Caki2 (cell line): Measurements from ENCODE around the gene TACR1. TPM values are rescaled to one million over a fixed set of nuclear protein-coding genes. Genes with fewer than 3 reads are reported as not detected.
"Not testable (repeated sequence)": the region's sequence is repeated elsewhere in the genome, so short reads cannot be mapped to it uniquely, and the experiment has no call there.

Source experiments
- DNase-seq: peaks from one replicate; pipeline ENCODE4 v3.0.0-alpha.2; 2015; ENCODE audit warnings: low read depth
- in situ Hi-C: cut with HindIII; loops from 2 replicates; pipeline ENCODE4 v1.10.0; 2016; ENCODE audit warnings: low sequenced_read_pairs, low pct_unique_long_range_greater_than_20kb, mixed read lengths
- total RNA-seq: library from RNA; depleted of rRNA; stranded (reverse); fragments of >200 nt; shearing (Covaris generic); gene quantifications from 2 replicates; pipeline ENCODE4 v1.2.3, GENCODE V29; 2014; ENCODE audit warnings: low replicate concordance

The TACR1 gene
- total RNA-seq, 1 experiment from 2014 or later = not detected

DNA sequence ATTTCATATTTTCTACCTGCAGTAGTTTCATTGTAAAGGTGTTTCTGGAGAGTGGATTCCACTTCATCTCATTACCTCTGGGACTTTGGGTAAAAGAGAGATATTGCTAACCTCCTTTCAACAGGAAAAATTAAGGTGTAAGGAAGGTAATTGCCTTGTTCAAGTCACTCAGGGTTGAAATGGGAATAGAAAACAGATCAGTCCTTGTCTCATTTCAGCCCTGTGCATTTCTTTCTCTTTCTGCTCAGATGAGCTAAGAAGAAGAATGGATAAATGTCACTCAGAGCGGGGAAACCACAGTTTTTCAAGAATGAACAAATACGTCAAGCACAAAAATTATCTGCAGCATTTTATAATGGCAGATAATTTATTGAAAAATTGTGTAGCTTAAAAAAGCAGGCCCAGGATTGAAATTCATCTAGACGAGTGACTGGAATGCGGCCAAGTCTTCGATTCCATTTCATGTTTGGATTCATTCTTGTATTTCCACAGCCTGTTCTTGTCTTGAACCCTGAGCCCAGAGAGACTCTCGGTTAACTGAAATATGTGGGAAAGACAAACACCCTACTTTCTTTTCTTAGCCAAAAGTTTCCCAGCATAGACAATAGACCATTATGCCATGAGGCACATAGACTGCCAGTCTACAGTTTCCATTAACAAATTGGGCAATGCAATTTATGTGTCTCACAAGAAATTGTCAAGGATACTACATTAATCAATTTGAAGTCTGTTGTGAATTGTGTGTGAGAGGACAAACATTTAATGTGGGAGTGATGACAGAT is 133.0 kb downstream of the TACR1 start:
- DNase-seq = no peak
- in situ Hi-C loops = no loop called here

DNA sequence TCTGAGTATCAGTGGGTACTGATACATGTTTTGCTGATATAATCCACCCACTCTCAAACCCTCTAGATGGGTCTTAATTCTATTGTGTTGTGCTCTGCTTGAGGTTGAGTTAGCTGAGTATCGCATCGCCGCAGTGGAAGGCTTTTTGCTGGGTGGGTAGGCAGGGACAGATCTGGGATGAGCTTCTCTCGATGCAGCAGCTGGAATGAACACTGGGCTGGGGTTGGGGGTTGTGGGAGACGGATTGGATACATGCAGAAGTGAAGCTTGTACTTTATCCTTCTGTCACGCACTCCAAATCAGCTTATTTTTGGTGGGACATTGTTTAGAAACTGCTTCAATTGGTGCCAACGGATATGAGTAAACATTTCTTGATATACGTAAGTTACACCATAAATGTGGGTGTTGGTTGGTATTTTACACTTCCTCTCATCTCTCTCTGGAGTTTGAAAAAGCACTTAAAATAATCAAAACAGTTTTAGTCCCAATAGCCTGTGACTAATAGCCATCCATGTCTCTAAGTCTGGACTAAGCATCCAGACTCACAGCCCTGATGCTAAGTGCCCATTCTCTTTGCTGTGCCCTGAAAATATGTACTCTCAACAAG is 133.8 kb downstream of the TACR1 start:
- in situ Hi-C loops = no loop called here
- DNase-seq = no peak

DNA sequence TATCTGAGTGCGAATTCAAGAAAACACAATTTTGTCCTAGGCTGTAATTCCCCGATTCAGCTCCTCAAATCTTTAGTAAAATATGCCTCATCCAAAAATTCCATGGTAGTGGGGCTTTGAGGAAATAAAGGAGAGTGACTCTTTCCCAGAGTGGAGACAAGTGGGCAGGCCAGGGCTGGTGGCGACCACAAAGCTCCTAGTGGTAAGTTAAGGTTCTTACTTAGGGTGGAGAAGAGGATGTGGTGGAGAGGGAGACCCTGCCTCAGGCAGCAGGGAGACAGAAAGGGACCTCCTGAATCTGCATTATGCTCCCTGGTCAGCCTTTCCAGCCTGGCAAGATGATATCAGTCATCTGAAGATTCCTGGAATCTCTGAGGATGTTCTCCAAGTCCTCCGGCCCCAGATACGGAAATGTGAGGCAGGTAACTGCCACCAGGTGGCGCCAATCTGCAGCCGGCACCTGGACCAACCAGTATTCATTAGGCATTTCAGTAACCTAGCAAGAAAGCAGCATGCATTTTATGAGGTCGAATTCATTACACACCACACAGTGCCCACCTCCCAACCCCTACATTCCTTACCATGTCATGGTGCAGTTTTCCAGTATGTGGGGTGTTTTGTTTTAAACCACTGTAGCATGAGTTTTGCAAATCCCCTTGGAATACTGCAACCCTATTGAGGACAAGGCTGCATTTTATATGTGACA is 134.5 kb downstream of the TACR1 start:
- peak; percentile 45 for DNase-seq
- in situ Hi-C loops = no loop called here

DNA sequence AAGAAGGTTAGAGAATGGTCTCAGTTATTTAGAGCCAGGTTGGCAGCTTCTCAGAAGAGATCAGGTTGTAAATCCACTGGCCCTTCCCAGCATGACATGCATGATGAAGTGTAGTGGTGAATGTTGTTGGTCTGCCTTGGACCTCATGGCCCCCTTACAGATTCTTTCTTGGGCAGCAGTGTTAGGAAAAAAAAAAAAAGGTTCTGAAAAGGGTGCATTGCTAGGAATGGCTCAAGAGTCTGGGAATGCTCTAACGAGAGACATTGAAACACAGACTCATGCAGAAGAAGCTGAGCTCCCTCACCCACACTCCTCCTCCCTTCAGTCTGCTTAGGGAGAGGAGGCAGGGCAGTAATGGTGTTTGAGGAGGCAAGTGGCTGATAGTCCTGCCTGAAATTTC is 135.4 kb downstream of the TACR1 start:
- in situ Hi-C loops = no loop called here
- DNase-seq = no peak

DNA sequence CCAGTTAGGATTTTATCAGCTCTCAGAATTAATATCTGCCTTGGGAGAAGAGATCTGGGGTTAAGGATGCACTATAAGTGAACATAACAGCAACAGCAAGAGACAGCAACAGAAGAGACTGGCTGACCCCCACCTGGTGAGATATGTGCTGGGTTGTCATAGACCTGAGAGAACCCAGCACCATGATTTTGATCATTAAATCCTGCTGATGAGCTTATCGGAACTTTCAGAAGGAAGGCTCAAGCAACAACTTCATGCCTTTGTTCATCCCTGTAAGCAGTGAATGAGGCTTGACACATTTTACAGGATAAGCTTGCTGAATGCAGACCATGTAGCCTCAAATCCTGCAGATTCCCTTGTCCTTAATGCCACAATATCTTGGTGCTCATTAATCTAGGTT is 140.9 kb downstream of the TACR1 start:
- in situ Hi-C loops = no loop called here
- DNase-seq = no peak

DNA sequence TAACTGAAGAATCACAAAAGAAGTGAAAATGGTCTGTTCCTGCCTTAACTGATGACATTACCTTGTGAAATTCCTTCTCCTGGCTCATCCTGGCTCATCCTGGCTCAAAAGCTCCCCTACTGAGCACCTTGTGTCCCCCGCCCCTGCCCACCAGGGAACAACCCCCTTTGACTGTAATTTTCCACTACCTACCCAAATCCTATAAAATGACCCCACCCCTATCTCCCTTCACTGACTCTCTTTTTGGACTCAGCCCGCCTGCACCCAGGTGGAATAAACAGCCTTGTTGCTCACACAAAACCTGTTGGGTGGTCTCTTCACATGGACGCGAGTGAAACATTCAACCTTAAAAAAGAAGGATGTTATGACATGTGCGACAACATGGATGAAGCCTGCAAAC is 142.2 kb downstream of the TACR1 start:
- in situ Hi-C loops = not testable (repeated sequence)

DNA sequence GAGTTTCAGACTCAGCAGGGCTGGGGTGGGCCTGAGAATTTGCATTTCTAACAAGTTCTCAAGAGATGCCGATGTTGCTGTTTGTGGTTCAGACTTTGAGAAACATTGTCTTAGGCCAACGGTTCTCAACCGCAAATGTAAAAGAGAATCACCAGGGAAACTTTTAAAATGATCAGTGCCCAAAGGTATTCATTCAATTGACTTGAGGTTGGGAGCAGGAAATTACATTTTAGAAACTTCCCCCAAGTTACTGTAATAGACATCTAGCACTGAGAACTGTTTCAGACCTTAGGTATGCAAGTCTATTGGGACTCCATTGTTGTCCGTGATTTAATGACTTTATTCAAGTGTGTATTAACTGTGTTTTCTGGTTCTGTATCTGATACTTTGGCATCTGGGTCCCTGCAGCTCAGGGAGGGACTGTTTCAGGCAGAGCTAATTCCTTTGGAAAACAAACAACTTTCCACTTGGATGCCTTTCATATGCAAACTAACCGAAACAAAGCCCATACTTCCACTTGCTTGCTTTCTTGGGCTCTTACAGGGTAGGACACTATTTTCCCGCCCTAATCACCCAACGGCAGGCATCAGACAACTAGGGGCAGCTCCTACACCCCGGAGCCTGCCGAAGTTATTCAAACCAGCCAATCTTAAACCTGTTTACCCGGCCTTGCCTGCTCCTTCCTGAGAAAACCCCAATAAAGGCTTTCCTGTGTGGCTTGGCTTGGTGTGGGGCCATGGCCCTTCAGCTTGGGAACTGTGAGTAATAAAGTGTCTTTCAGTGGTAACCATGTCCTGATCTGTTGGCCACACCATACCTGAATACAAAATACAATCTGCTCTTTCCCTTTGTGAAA is 143.3 kb downstream of the TACR1 start:
- in situ Hi-C loops = no loop called here
- peak; percentile 46 for DNase-seq

More for the DNA sequence above, 142.2 kb downstream of the TACR1 start:
- DNase-seq = not testable (repeated sequence)

DNA sequence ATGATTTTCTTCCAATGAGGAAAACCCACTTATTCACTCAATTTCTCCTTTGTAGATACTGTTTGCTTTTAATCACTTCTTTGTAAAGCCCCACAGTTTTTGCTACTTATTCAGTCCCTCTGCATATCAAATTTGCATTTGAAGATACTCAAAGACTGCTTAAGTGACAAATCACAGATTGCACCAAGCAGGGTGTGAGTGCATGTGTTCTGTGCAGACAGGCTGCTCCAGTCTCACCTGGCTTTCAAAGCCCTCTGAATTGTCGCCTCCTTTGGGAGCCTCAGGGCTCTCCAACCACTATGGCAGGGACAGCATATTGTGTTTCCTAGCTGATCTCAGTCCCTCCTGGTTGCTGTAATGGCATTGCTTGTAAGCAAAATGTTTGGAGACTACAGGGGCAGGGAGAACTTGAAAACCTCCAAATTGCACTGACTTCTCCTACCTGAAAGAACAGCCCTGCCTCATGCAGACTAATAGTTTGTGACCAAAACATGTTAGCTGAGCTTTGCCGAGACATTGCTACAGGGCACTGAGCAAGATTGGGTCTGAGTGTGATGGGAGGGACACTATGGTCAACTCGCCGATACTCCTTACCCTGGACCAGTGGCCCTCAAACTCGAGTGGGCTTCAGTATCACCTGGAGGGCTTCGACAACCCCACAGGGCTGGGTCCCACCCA is 144.0 kb downstream of the TACR1 start:
- in situ Hi-C loops = no loop called here
- DNase-seq = no peak

DNA sequence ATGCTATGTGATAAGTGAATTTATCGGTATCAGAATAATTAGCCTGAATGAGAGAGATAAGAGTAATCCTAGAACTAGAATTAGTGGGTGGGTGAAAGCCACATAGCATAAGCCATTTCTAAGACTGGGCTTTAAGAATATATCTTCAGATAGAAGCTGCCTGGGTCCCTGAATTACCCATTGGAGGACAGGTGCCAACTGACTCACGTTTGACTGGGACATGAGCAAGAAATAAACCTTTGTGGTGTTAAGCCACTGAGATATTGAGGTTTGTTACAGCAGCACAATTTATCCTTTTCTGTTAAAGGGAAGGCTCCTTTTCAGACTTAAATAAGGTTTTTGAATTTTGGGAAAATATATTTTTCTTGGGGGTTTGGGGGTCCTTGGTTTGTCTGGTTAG is 145.0 kb downstream of the TACR1 start:
- in situ Hi-C loops = no loop called here
- DNase-seq = no peak

DNA sequence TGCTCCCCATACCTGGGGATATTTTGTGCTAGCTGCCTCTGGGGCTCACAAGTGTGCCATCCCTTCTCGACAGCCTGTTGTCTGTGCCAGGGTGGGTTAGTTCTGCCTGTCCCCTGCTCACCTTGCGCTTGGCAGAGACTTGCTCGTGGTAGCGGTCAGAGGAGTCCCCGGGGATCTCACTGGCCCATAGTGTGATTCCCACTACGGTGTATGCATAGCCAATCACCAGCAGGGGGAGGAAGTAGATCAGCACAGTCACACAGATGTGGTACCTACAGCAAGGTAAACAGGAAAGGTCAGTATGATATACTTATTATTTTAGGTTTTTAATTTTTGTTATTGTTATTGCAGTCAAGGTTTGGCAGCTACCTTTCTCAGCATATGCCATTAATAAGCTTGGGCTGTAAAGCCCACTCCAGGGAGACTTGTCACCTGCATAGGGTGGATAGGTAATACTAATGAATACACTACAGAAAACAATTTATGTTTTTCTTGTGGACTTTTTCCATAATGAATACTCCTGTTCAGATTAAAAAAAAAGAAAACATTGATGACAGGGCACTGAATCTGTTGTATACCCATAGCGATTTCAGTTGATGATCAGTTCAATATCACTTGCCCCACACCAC is 145.7 kb downstream of the TACR1 start:
- DNase-seq = peak; percentile 9
- in situ Hi-C loops = no loop called here

DNA sequence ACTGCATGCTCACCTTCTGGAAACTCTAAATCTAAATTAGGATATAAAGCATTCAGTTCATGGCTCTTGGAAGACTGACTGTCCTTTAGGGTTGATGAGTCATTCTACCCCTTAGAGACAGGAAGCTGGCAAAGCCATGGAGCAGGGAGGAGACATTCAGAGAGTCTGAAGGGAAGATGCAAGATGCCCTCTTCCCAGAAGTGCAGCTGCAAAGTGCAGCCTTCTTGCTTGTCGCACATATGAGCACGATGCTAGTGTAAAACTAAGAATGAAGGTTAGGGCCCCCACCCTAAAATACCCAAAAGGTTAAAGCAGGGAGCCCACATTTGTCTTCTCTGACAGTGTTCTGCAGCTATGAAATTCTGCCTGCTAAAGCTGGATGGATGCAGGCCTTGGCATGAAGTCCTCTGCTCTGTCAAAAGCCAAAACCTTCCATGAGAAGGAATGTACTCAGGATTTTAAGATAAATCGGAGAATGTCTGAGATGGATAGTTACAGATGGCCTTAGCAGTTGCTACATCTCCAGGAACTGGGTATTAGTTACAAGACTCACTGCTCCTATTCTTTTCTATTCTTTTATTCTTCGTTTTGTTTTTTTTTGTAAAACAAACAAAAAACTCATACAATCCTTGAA is 151.2 kb downstream of the TACR1 start:
- in situ Hi-C loops = no loop called here
- DNase-seq = no peak

DNA sequence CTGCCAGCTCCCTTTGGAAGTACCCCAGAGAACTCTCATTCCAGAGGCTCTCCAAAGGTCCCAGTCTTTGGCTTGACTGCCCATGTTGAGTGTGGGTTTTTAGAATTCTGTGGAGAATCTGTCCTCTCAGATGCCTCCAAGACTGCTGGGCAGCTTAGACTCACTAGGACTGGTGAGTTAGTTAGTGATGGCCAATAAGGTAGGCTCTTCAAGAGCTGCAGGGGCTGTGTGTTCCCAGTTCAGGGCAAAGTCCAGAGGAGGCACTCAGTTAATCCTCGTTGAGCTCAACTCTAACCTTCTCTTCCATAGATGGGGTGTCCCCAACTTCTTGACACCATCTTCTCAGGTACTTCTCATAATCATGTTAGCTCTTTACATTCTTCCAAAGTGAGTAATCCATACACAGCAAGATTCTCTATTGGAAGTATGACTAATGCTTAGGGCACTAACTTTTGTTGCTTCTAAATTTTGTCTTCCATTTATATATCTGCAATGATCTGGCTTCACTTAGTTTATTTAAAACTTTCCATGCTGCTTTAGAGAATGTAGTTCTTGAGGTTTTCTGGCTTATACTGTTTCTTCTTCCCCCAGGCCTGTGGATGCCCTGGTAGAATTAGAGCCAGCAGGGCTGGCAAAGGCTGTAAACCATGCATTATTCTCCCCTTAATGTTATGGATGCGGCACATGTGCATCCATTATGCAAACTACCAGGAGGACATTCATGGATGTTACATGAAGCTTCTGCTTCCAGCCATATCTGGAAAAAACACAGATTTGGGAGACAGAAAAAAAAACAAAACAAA is 151.9 kb downstream of the TACR1 start:
- no peak for DNase-seq
- in situ Hi-C loops = no loop called here

DNA sequence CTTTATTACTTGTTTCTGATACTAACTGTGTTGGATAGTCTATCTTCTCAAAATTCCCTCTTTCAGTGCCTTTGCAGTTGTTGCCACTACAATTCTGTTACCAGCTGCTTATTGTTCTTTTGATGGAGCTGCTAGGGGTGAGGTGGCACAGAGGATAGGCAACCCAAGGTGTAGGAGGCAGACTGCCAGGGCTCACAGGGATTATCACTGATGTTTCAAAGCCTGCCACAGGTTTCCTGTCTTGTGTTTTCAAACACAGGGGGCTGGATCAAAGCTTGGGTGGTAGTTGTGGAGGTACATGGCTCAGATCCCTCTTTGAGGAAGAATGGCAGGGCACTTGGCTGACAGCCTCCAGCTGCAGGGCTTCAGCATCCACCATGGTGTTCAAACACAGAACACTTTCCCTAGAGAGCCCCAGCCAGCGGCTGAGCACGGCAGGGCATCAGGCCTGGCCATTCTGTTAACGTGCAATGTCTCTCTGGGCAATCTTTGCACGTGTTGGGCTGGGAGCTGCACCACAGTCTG is 153.7 kb downstream of the TACR1 start:
- no peak for DNase-seq
- in situ Hi-C loops = no loop called here

DNA sequence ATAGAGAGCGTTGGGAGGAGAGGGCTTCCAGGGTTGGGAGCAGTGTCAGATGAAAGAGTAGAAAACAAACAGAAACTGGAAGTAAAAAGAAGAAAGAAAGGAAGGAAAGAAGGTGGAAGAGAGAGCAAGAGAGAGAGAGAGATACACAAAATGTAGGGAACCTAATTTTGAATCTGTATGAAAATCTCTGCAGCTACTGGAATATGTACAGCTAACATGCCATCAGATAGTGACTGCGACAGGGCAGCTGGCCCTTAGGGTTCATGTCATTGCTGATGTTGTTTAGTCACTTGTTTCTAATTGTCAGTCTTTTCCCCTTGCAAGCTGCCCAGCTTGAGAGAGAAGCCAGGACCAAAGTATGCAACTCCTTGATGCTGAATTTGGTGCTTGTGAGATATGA is 155.0 kb downstream of the TACR1 start:
- in situ Hi-C loops = no loop called here

DNA sequence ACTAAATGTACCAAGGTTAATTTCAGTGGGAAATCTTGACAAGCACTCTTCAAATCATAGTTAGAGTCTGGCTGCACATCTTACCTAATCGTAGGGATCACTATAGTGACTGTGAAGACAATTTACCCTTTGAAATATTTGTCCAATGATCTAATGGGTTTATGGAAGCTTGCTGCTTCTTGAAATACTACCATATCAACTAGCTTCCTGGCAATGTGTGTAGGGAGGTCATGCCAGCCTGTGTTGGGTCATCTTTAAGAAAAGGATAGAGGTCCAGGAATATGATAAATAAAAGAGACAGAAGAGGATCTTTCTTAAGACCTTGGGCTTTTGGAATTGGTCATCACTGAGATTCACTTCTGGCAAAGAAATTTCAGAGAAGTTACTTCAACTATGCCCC is 156.5 kb downstream of the TACR1 start:
- DNase-seq = no peak
- in situ Hi-C loops = no loop called here

More for the DNA sequence above, 155.0 kb downstream of the TACR1 start:
- no peak for DNase-seq
